A549 (cell line): Measurements from ENCODE around the gene ZNF831. TPM values are rescaled to one million over a fixed set of nuclear protein-coding genes. Genes with fewer than 3 reads are reported as not detected.

Experiments used
- ATAC-seq, 2 experiments: fragments of 200-7000 bp in 1 of 2; fragments of >200 bp in 1 of 2; cut with Nextera tagmentation in 1 of 2; cut with Tn5 transposase in 1 of 2; 3 replicates each; pipeline versions ENCODE4 v1.8.0 to v1.9.1; 2018 to 2020; ENCODE audit warnings: mild to moderate bottlenecking in 1 of 2, moderate library complexity in 1 of 2
- CTCF ChIA-PET: fragments of 300-600 bp; sonication (Branson Sonifier 250); formaldehyde crosslinking; extraction: SDS; loops from one replicate; lab custom pipeline; 2021; ENCODE audit warnings: antibody characterized with exemption, inconsistent platforms; lab: Yijun Ruan, JAX
- POLR2A ChIA-PET: fragments of 350-600 bp; formaldehyde crosslinking; extraction: SDS; loops from one replicate; lab custom pipeline; 2021; ENCODE audit warnings: antibody characterized with exemption, inconsistent platforms; lab: Yijun Ruan, JAX
- DNase-seq, 2 experiments: peaks; one replicate each; pipeline versions ENCODE4 v3.0.0 to v3.0.0-alpha.2; 2011 to 2016; ENCODE audit warnings: low read depth in 1 of 2, low spot score in 1 of 2
- FAIRE-seq: peaks from 2 replicates; lab custom pipeline; 2011; peaks lifted over from hg19 to GRCh38; lab: Jason Lieb, UNC
- H3K27ac ChIP-seq, 2 experiments: fragments of >200 bp; sonication (Bioruptor Twin); formaldehyde crosslinking; 3 replicates each; pipeline ENCODE4 v1.5.1; 2016 to 2017
- H3K4me1 ChIP-seq: fragments of >200 bp; sonication (Bioruptor Twin); formaldehyde crosslinking; 3 replicates; pipeline ENCODE4 v1.6.1; 2016
- H3K4me2 ChIP-seq: fragments of >200 bp; sonication (Bioruptor Twin); formaldehyde crosslinking; 3 replicates; pipeline ENCODE4 v1.6.1; 2016
- H3K4me3 ChIP-seq: fragments of >200 bp; sonication (Bioruptor Twin); formaldehyde crosslinking; 3 replicates; pipeline ENCODE4 v1.5.1; 2016
- H3K9me3 ChIP-seq: fragments of >200 bp; sonication (Bioruptor Twin); formaldehyde crosslinking; 3 replicates; pipeline ENCODE4 v1.6.1; 2016
- BHLHE40 ChIP-seq: IDR thresholded peaks from 2 replicates; pipeline ENCODE4 v1.6.1; 2012; ENCODE audit warnings: low read depth, low read length, inconsistent platforms
- CHD2 ChIP-seq: fragments of 150-350 bp; IDR thresholded peaks from 2 replicates; pipeline ENCODE4 v1.6.1; 2014; ENCODE audit warnings: low read length; ENCODE audit not compliant: partially characterized antibody
- CHD4 ChIP-seq: fragments of 200-600 bp; sonication (generic); IDR thresholded peaks from 2 replicates; pipeline ENCODE4 v1.6.1; 2016; ENCODE audit warnings: antibody characterized with exemption, mild to moderate bottlenecking, borderline replicate concordance
- EHF ChIP-seq: fragments of 250-450 bp; sonication (Bioruptor Pico); IDR thresholded peaks from 2 replicates; pipeline ENCODE4 v1.5.0; 2020; ENCODE audit warnings: mild to moderate bottlenecking
- EP300 ChIP-seq, 2 experiments: fragments of >200 bp; sonication (Bioruptor Twin); formaldehyde crosslinking; IDR thresholded peaks; 2 replicates in 1 of 2; 3 replicates in 1 of 2; pipeline ENCODE4 v1.6.1; 2016 to 2017
- FOSB ChIP-seq: fragments of 250-450 bp; sonication (Bioruptor Pico); IDR thresholded peaks from 2 replicates; pipeline ENCODE4 v1.5.0; 2020; ENCODE audit warnings: mild to moderate bottlenecking, moderate library complexity
- FOSL2 ChIP-seq, 2 experiments: fragments of 450-650 bp in 1 of 2; fragments of >200 bp in 1 of 2; sonication (Bioruptor Twin) in 1 of 2; formaldehyde crosslinking; IDR thresholded peaks; 2 replicates each; pipeline versions ENCODE4 v1.5.0 to v1.6.1; 2016 to 2020; ENCODE audit warnings: mild to moderate bottlenecking in 1 of 2, moderate library complexity in 1 of 2
- GATA3 ChIP-seq: IDR thresholded peaks from 2 replicates; pipeline ENCODE4 v1.6.1; 2012; ENCODE audit warnings: borderline replicate concordance
- HDAC2 ChIP-seq: fragments of 200-600 bp; sonication (generic); IDR thresholded peaks from 2 replicates; pipeline ENCODE4 v1.6.1; 2016
- HEYL ChIP-seq: fragments of 250-450 bp; sonication (Bioruptor Pico); IDR thresholded peaks from 2 replicates; pipeline ENCODE4 v1.8.0; 2021; ENCODE audit warnings: mild to moderate bottlenecking, moderate library complexity
- HOXA7 ChIP-seq: fragments of 250-450 bp; sonication (Bioruptor Pico); IDR thresholded peaks from 2 replicates; pipeline ENCODE4 v1.5.0; 2020; ENCODE audit warnings: mild to moderate bottlenecking, moderate library complexity
- HOXB13 ChIP-seq: fragments of 250-450 bp; sonication (Bioruptor Pico); IDR thresholded peaks from 2 replicates; pipeline ENCODE4 v1.5.0; 2020; ENCODE audit warnings: low read depth, mild to moderate bottlenecking, moderate library complexity
- JUN ChIP-seq, 2 experiments: fragments of >200 bp; sonication (Bioruptor Twin); formaldehyde crosslinking; IDR thresholded peaks; 2 replicates in 1 of 2; 3 replicates in 1 of 2; pipeline ENCODE4 v1.6.1; 2016 to 2017
- KDM5A ChIP-seq: fragments of 200-600 bp; sonication (generic); IDR thresholded peaks from 2 replicates; pipeline ENCODE4 v1.6.1; 2016; ENCODE audit warnings: antibody characterized with exemption, mild to moderate bottlenecking
- MAFK ChIP-seq: fragments of 450-650 bp; IDR thresholded peaks from 2 replicates; pipeline ENCODE4 v1.6.1; 2014; ENCODE audit not compliant: partially characterized antibody
- MAZ ChIP-seq: fragments of 150-350 bp; IDR thresholded peaks from 2 replicates; pipeline ENCODE4 v1.6.1; 2014; ENCODE audit warnings: antibody characterized with exemption, low read depth, low read length, borderline replicate concordance
- NPAS2 ChIP-seq: fragments of 250-450 bp; sonication (Bioruptor Pico); IDR thresholded peaks from 2 replicates; pipeline ENCODE4 v1.8.0; 2022; ENCODE audit warnings: mild to moderate bottlenecking, moderate library complexity, borderline replicate concordance
- PHF8 ChIP-seq: fragments of 200-600 bp; sonication (generic); IDR thresholded peaks from 2 replicates; pipeline ENCODE4 v1.6.1; 2016; ENCODE audit warnings: low read depth, mild to moderate bottlenecking, antibody characterized with exemption, moderate library complexity, borderline replicate concordance
- POLR2AphosphoS2 ChIP-seq: conservative IDR thresholded peaks from 2 replicates; pipeline ENCODE4 v1.6.1; 2012; ENCODE audit warnings: low read length, improper control_type of control experiment, inconsistent platforms
- RAD21 ChIP-seq, 2 experiments: fragments of >200 bp in 1 of 2; sonication (Bioruptor Twin) in 1 of 2; formaldehyde crosslinking in 1 of 2; IDR thresholded peaks in 1 of 2; conservative IDR thresholded peaks in 1 of 2; 2 replicates in 1 of 2; 3 replicates in 1 of 2; pipeline ENCODE4 v1.6.1; 2012 to 2018; ENCODE audit warnings: inconsistent platforms in 1 of 2
- RARB ChIP-seq: fragments of 250-450 bp; sonication (Bioruptor Pico); IDR thresholded peaks from 2 replicates; pipeline ENCODE4 v1.8.0; 2021; ENCODE audit warnings: mild to moderate bottlenecking, moderate library complexity
- RCOR1 ChIP-seq: fragments of 150-350 bp; IDR thresholded peaks from 2 replicates; pipeline ENCODE4 v1.6.1; 2014; ENCODE audit warnings: antibody characterized with exemption, low read length, low read depth
- RNF2 ChIP-seq: fragments of 200-600 bp; sonication (generic); IDR thresholded peaks from 2 replicates; pipeline ENCODE4 v1.6.1; 2016; ENCODE audit warnings: low read depth, mild to moderate bottlenecking, antibody characterized with exemption, moderate library complexity, borderline replicate concordance
- TFCP2L1 ChIP-seq: fragments of 250-450 bp; sonication (Bioruptor Pico); IDR thresholded peaks from 2 replicates; pipeline ENCODE4 v1.5.0; 2021; ENCODE audit warnings: mild to moderate bottlenecking
- ZC3H11A ChIP-seq: fragments of 450-650 bp; IDR thresholded peaks from 2 replicates; pipeline ENCODE4 v1.6.1; 2014; ENCODE audit warnings: antibody characterized with exemption, mild to moderate bottlenecking
- ZNF302 ChIP-seq: fragments of 250-450 bp; sonication (Bioruptor Pico); IDR thresholded peaks from 2 replicates; pipeline ENCODE4 v1.9.0; 2021; ENCODE audit warnings: inconsistent platforms, mild to moderate bottlenecking, moderate library complexity
- WGBS: methylation state at CpG from one replicate; pipeline ENCODE4 v1.1.6; 2017; ENCODE audit errors: missing lambda C conversion rate; 5-methylcytosine and 5-hydroxymethylcytosine counted together
- polyA plus RNA-seq, 4 experiments: library from polyadenylated mRNA; depleted of rRNA in 3 of 4; stranded (reverse); fragments of >200 nt; fragmentation: RNase III in 1 of 4; extraction: RNeasy Plus Mini Kit Qiagen cat#74134 plus additional on column Dnase treatment in 1 of 4; gene quantifications; 2 replicates in 3 of 4; 3 replicates in 1 of 4; pipeline ENCODE4 v1.2.3, GENCODE V29; 2011 to 2017
- TF ChIP-seq, protein P1 (sequence below): fragments of 250-450 bp; sonication (Bioruptor Pico); IDR thresholded peaks from 2 replicates; pipeline ENCODE4 v1.5.0; 2021; ENCODE audit warnings: mild to moderate bottlenecking, moderate library complexity, borderline replicate concordance
- TF ChIP-seq, protein P2 (sequence below): fragments of >200 bp; sonication (Bioruptor Twin); formaldehyde crosslinking; IDR thresholded peaks from 3 replicates; pipeline ENCODE4 v1.5.1; 2016
- TF ChIP-seq, protein P3 (sequence below): fragments of >200 bp; sonication (Bioruptor Twin); formaldehyde crosslinking; IDR thresholded peaks from 3 replicates; pipeline ENCODE4 v1.6.1; 2016

ZNF831 gene
- polyA plus RNA-seq, 2 of the 4 experiments (the other 2 are of a cell fraction): not detected

DNA sequence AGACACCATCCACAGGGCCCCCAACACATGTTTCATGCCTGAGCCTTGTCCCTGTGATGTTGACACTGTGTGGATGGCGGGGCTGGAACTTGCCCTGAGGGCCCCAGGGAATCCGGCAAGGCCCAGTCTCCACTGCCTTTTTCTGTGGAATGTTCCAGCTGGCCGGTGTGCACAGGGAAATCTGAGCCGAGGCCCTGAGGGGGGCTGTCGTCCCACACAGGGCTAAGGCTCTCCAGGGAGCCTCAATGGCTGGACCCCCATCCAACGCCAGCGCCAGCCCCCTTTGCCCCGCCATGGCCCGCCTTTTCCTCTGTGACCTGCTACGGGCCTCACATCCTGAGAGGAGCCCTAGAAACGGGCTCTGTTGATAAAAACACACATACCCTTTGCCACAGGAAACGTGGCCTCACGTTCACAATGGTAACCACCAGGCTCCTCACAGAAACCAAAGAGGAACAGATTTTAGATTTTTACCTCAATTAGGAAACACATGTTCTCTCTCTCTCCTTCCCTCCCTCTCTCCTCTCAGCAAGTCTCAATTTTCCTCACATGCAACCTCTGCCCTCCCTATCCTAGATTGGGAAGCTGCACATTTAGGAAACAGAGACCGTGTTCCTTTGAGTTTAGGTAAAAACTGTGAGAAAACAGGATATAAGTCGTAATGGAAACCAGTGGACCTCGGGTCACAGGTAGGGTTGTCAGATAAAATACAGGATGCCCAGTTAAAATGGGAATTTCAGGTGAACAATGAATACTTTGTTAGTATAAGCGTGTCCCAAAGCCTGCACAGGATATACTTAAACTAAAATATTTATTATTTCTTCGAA, 13.7 kb upstream of the ZNF831 start:
- Histone ChIP-seq H3K4me3 (no peak overlapping the region), H3K9me3 (no peaks in the 10 kb centered on the region), H3K4me1 (0 out of 3 replicates have a peak, but pooled peaks cover 4% of the 10 kb centered on the region), H3K4me2 (no peak overlapping the region), H3K27ac (no peak overlapping the region)
- TF ChIP-seq HOXB13 (CRISPR knock-in tag) (no peak), FOSL2 (IDR thresholded peaks at IDR 0.05) (no peak), FOSL2 (CRISPR knock-in tag; IDR thresholded peaks at IDR 0.05) (no peak), EHF (CRISPR knock-in tag) (no peak), POLR2AphosphoS2 (no peak), RAD21 (conservative IDR thresholded peaks at IDR 0.05 in 1 of 2, IDR thresholded peaks at IDR 0.05 in 1 of 2) (no peak), FOSB (CRISPR knock-in tag) (no peak), PHF8 (no peak), MAFK (no peak)
- ATAC-seq (no peak), FAIRE-seq (no peak), DNase-seq (no peak)
- 26% methylated on average over 13 of the region's 18 CpGs for WGBS
- CTCF ChIA-PET: interaction anchor here (1.9 kb wide), 1 partner anchor 62 kb away, joined by 4 read pairs; no protein-coding TSS in a partner anchor
- POLR2A ChIA-PET: no interaction called here

DNA sequence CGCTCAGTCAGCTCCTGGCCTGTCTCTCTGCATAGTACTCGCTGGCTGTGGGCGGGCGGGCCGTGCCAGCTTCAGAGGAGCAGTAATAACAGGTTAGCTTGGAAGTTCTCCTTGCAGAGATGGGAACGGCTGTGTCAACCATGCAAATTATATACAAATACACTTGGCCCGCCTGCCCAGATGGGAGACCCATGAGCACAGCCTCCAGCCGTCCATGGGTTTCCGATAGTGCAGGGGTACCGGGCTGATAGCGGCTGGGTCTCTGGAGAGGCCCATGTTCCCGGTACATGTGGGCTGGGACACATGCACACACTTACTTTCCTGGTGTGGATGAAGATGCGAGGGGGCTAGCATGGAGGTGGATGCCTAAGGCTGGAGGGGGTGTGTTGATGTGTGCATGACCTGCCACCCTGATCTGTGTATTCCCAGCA, 12.8 kb upstream of the ZNF831 start:
- POLR2A ChIA-PET: no interaction called here
- CTCF ChIA-PET: interaction anchor here (1.9 kb wide), 1 partner anchor 63 kb away, joined by 4 read pairs; no protein-coding TSS in a partner anchor
- no peak overlapping the region for H3K27ac ChIP-seq
- DNase-seq (no peak), FAIRE-seq (no peak), ATAC-seq (no peak)
- 0 out of 3 replicates have a peak, but pooled peaks cover 4% of the 10 kb centered on the region for H3K4me1 ChIP-seq
- H3K4me3 ChIP-seq: no peak overlapping the region
- H3K9me3 ChIP-seq: no peaks in the 10 kb centered on the region
- no peak overlapping the region for H3K4me2 ChIP-seq
- WGBS: 23% methylated on average over 12 of the region's 13 CpGs
- TF ChIP-seq RCOR1 (no peak), CHD2 (no peak), HOXA7 (no peak), RARB (CRISPR knock-in tag) (no peak), KDM5A (no peak), TFCP2L1 (CRISPR knock-in tag) (no peak), GATA3 (no peak), HDAC2 (no peak), FOSB (CRISPR knock-in tag) (no peak), BHLHE40 (no peak), EP300 (IDR thresholded peaks at IDR 0.05) (no peak), MAZ (no peak), ZNF302 (CRISPR knock-in tag) (no peak), HEYL (CRISPR knock-in tag) (no peak)
- TF ChIP-seq, protein P1, sequence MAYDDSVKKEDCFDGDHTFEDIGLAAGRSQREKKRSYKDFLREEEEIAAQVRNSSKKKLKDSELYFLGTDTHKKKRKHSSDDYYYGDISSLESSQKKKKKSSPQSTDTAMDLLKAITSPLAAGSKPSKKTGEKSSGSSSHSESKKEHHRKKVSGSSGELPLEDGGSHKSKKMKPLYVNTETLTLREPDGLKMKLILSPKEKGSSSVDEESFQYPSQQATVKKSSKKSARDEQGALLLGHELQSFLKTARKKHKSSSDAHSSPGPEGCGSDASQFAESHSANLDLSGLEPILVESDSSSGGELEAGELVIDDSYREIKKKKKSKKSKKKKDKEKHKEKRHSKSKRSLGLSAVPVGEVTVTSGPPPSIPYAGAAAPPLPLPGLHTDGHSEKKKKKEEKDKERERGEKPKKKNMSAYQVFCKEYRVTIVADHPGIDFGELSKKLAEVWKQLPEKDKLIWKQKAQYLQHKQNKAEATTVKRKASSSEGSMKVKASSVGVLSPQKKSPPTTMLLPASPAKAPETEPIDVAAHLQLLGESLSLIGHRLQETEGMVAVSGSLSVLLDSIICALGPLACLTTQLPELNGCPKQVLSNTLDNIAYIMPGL (CRISPR knock-in tag): no peak

DNA sequence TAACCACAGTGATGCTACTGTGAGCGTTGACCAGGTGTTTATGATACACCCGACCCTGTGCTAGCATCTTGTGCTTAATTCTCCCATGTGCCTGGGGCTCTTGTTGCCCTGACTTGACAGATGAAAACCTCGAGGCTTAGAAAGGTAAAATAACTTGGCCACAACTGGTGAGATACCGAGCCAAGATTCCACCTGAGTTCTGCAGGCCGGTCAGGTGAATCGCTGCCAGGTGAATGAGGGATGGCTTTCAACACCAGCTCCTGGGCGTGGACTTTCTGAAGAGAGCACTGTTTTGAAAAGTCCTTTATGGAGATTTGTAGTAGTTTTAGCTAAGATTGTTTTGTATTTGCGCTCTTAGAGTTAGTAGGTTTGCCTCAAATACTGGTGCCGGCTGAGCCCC, 12.2 kb upstream of the ZNF831 start:
- H3K4me1 ChIP-seq: 0 out of 3 replicates have a peak, but pooled peaks cover 4% of the 10 kb centered on the region
- no peak overlapping the region for H3K4me3 ChIP-seq
- ChIA-PET CTCF (interaction anchor here (1.3 kb wide), 1 partner anchor 19 kb away, joined by 4 read pairs; no protein-coding TSS in a partner anchor), POLR2A (no interaction called here)
- FAIRE-seq (no peak), ATAC-seq (no peak), DNase-seq (no peak)
- no peaks in the 10 kb centered on the region for H3K9me3 ChIP-seq
- WGBS: 36% methylated on average over 9 of the region's 9 CpGs
- H3K27ac ChIP-seq: no peak overlapping the region
- H3K4me2 ChIP-seq: no peak overlapping the region
- TF ChIP-seq CHD4: no peak
- no peak for TF ChIP-seq HEYL (CRISPR knock-in tag)
- no peak for TF ChIP-seq KDM5A
- TF ChIP-seq, protein P2, sequence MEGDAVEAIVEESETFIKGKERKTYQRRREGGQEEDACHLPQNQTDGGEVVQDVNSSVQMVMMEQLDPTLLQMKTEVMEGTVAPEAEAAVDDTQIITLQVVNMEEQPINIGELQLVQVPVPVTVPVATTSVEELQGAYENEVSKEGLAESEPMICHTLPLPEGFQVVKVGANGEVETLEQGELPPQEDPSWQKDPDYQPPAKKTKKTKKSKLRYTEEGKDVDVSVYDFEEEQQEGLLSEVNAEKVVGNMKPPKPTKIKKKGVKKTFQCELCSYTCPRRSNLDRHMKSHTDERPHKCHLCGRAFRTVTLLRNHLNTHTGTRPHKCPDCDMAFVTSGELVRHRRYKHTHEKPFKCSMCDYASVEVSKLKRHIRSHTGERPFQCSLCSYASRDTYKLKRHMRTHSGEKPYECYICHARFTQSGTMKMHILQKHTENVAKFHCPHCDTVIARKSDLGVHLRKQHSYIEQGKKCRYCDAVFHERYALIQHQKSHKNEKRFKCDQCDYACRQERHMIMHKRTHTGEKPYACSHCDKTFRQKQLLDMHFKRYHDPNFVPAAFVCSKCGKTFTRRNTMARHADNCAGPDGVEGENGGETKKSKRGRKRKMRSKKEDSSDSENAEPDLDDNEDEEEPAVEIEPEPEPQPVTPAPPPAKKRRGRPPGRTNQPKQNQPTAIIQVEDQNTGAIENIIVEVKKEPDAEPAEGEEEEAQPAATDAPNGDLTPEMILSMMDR: no peak
- no peak for TF ChIP-seq ZC3H11A
- no peak for TF ChIP-seq FOSB (CRISPR knock-in tag)
- no peak for TF ChIP-seq RNF2
- TF ChIP-seq PHF8: no peak
- TF ChIP-seq EP300 (IDR thresholded peaks at IDR 0.05): no peak
- TF ChIP-seq, protein P3, sequence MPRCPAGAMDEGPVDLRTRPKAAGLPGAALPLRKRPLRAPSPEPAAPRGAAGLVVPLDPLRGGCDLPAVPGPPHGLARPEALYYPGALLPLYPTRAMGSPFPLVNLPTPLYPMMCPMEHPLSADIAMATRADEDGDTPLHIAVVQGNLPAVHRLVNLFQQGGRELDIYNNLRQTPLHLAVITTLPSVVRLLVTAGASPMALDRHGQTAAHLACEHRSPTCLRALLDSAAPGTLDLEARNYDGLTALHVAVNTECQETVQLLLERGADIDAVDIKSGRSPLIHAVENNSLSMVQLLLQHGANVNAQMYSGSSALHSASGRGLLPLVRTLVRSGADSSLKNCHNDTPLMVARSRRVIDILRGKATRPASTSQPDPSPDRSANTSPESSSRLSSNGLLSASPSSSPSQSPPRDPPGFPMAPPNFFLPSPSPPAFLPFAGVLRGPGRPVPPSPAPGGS: no peak
- TF ChIP-seq JUN (IDR thresholded peaks at IDR 0.05): no peak
- no peak for TF ChIP-seq NPAS2 (CRISPR knock-in tag)
